GM23338 (cell line): ENCODE results near the gene SEZ6L. TPM values are rescaled to one million over a fixed set of nuclear protein-coding genes. Genes with fewer than 3 reads are reported as not detected.

Source experiments
- ATAC-seq: fragments of 200-7000 bp; cut with Tn5 transposase; 3 replicates; pipeline ENCODE4 v1.9.1; 2020
- DNase-seq: peaks from one replicate; pipeline ENCODE4 v3.0.0-alpha.2; 2015; ENCODE audit warnings: low spot score
- H2AFZ ChIP-seq: fragments of 200-600 bp; sonication (generic); 2 replicates; pipeline ENCODE4 v1.8.0; 2016; ENCODE audit warnings: antibody characterized with exemption, mild to moderate bottlenecking, moderate library complexity
- H3F3A ChIP-seq: fragments of 200-600 bp; sonication (generic); replicated peaks from 2 replicates; pipeline ENCODE4 v1.8.0; 2017; ENCODE audit warnings: antibody characterized with exemption, mixed run types, low read depth
- H3K27ac ChIP-seq: fragments of 200-600 bp; sonication (generic); 2 replicates; pipeline ENCODE4 v1.6.1; 2016; ENCODE audit warnings: low read depth
- H3K27me3 ChIP-seq: fragments of 200-600 bp; sonication (generic); 2 replicates; pipeline ENCODE4 v1.8.0; 2016; ENCODE audit warnings: mild to moderate bottlenecking, mixed run types, moderate library complexity; ENCODE audit not compliant: insufficient read depth
- H3K36me3 ChIP-seq: fragments of 200-600 bp; sonication (generic); 2 replicates; pipeline ENCODE4 v1.8.0; 2016; ENCODE audit warnings: mild to moderate bottlenecking; ENCODE audit not compliant: insufficient read depth
- H3K4me1 ChIP-seq: fragments of 200-600 bp; sonication (generic); 2 replicates; pipeline ENCODE4 v1.8.0; 2016; ENCODE audit warnings: mild to moderate bottlenecking, moderate library complexity; ENCODE audit not compliant: insufficient read depth
- H3K4me2 ChIP-seq: fragments of 200-600 bp; sonication (generic); 2 replicates; pipeline ENCODE4 v1.7.1; 2017; ENCODE audit warnings: mixed run types
- H3K4me3 ChIP-seq: fragments of 200-600 bp; sonication (generic); 2 replicates; pipeline ENCODE4 v1.6.1; 2016; ENCODE audit warnings: mixed run types
- H3K79me2 ChIP-seq: fragments of 200-600 bp; sonication (generic); replicated peaks from 2 replicates; pipeline ENCODE4 v1.8.0; 2017; ENCODE audit warnings: mild to moderate bottlenecking; ENCODE audit not compliant: insufficient read depth
- H3K9me2 ChIP-seq: fragments of 200-600 bp; sonication (generic); 2 replicates; pipeline ENCODE4 v1.8.0; 2017; ENCODE audit not compliant: insufficient read depth
- H4K20me1 ChIP-seq: fragments of 200-600 bp; sonication (generic); replicated peaks from 2 replicates; pipeline ENCODE4 v1.8.0; 2017; ENCODE audit warnings: mild to moderate bottlenecking; ENCODE audit not compliant: insufficient read depth
- H3K27ac Mint-ChIP-seq: 2 replicates; pipeline ENCODE4 v1.8.0; 2020; ENCODE audit warnings: inconsistent platforms, mild to moderate bottlenecking, moderate library complexity, mixed read lengths
- H3K27me3 Mint-ChIP-seq: 3 replicates; pipeline ENCODE4 v1.8.0; 2022; ENCODE audit warnings: low read depth, mild to moderate bottlenecking, moderate library complexity, mixed read lengths, inconsistent platforms; ENCODE audit not compliant: insufficient read depth, poor library complexity
- H3K36me3 Mint-ChIP-seq: 3 replicates; pipeline ENCODE4 v1.8.0; 2021; ENCODE audit warnings: low read depth, mild to moderate bottlenecking, inconsistent platforms, moderate library complexity, mixed read lengths
- H3K4me1 Mint-ChIP-seq: 3 replicates; pipeline ENCODE4 v1.8.0; 2020; ENCODE audit warnings: mild to moderate bottlenecking, inconsistent platforms, mixed read lengths
- H3K4me3 Mint-ChIP-seq: 3 replicates; pipeline ENCODE4 v1.8.0; 2021; ENCODE audit warnings: moderate library complexity, mild to moderate bottlenecking, inconsistent platforms, mixed read lengths
- H3K9me3 Mint-ChIP-seq: 3 replicates; pipeline ENCODE4 v1.8.0; 2020; ENCODE audit warnings: moderate library complexity, mild to moderate bottlenecking, inconsistent platforms, mixed read lengths
- CREB1 ChIP-seq: fragments of 250-450 bp; sonication (Bioruptor Pico); IDR thresholded peaks from 2 replicates; pipeline ENCODE4 v1.5.0; 2020; ENCODE audit warnings: low read depth, mild to moderate bottlenecking, moderate library complexity
- EZH2 ChIP-seq: fragments of 200-600 bp; sonication (generic); IDR thresholded peaks from one replicate; pipeline ENCODE4 v1.8.0; 2017; ENCODE audit warnings: antibody characterized with exemption, mild to moderate bottlenecking, low read depth; ENCODE audit not compliant: unreplicated experiment
- EZH2phosphoT487 ChIP-seq: fragments of 200-600 bp; sonication (generic); IDR thresholded peaks from one replicate; pipeline ENCODE4 v1.8.1; 2018; ENCODE audit warnings: antibody characterized with exemption; ENCODE audit not compliant: unreplicated experiment
- JUNB ChIP-seq: IDR thresholded peaks from one replicate; pipeline ENCODE4 v1.6.1; 2016; ENCODE audit warnings: antibody characterized with exemption; ENCODE audit not compliant: unreplicated experiment
- NANOG ChIP-seq: IDR thresholded peaks from 2 replicates; pipeline ENCODE4 v1.6.1; 2016; ENCODE audit warnings: antibody characterized with exemption, borderline replicate concordance
- ZNF114 ChIP-seq: fragments of 250-450 bp; sonication (Bioruptor Pico); IDR thresholded peaks from 2 replicates; pipeline ENCODE4 v1.5.0; 2020; ENCODE audit warnings: mild to moderate bottlenecking, moderate library complexity
- ZNF331 ChIP-seq: fragments of 250-450 bp; sonication (Bioruptor Pico); IDR thresholded peaks from 2 replicates; pipeline ENCODE4 v1.5.0; 2020; ENCODE audit warnings: low read depth, mild to moderate bottlenecking, moderate library complexity
- polyA plus RNA-seq: library from polyadenylated mRNA; unstranded; fragments of >200 nt; fragmentation: Nextera tagmentation; extraction: Ambion mirVana; gene quantifications from 2 replicates; pipeline ENCODE4 v1.2.1, GENCODE V29; 2016
- total RNA-seq: library from RNA; depleted of rRNA; stranded (reverse); fragments of >200 nt; shearing (Covaris generic); gene quantifications from 2 replicates; pipeline ENCODE4 v1.2.3, GENCODE V29; 2014
- TF ChIP-seq, protein P1 (sequence below): fragments of 250-450 bp; sonication (Bioruptor Pico); IDR thresholded peaks from 2 replicates; pipeline ENCODE4 v1.5.0; 2020; ENCODE audit warnings: mild to moderate bottlenecking, moderate library complexity
- TF ChIP-seq, protein P2 (sequence below): IDR thresholded peaks from one replicate; pipeline ENCODE4 v1.6.1; 2018; ENCODE audit warnings: antibody characterized with exemption; ENCODE audit not compliant: unreplicated experiment
- TF ChIP-seq, protein P3 (sequence below): IDR thresholded peaks from 2 replicates; pipeline ENCODE4 v1.6.1; 2016; ENCODE audit warnings: antibody characterized with exemption

SEZ6L gene
- total and polyA plus RNA-seq, 2 experiments from 2014 or later = 0.13 to 0.24 TPM

DNA sequence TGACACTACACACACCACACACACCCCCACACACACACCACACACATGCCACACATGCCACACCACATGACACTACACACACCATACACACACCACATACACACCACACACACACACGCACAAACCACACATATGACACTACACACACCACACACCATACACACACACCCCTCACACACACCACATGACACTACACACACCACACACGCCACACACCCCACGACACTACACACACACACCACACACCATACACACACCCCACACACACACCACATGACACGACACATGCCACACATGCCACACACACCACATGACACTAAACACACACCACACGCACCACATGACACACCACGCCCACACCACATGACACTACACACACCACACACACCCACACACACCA, 158.0 kb downstream of the SEZ6L start:
- no peaks in the 10 kb centered on the region for H3K36me3 Mint-ChIP-seq
- Histone ChIP-seq H3K4me3 (no peak overlapping the region), H3K36me3 (no peaks in the 10 kb centered on the region), H3K4me2 (no peak overlapping the region), H3K79me2 (no peaks in the 10 kb centered on the region), H4K20me1 (no peaks in the 10 kb centered on the region; the same call in 1 of the 2 replicates), H3K27me3 (no peaks in the 10 kb centered on the region), H3K4me1 (no peaks in the 10 kb centered on the region), H3K9me2 (no peaks in the 10 kb centered on the region), H3K27ac (no peak overlapping the region), H3F3A (no peaks in the 10 kb centered on the region), H2AFZ (no peak overlapping the region)
- no peak for DNase-seq
- H3K27ac Mint-ChIP-seq = no peak overlapping the region
- no peaks in the 10 kb centered on the region for H3K4me1 Mint-ChIP-seq
- no peak overlapping the region for H3K4me3 Mint-ChIP-seq
- TF ChIP-seq CREB1 (CRISPR knock-in tag) = no peak
- peaks cover 2% of the 10 kb centered on the region for H3K27me3 Mint-ChIP-seq
- no peak for ATAC-seq
- no peaks in the 10 kb centered on the region; the same call in 2 of the 3 replicates for H3K9me3 Mint-ChIP-seq

DNA sequence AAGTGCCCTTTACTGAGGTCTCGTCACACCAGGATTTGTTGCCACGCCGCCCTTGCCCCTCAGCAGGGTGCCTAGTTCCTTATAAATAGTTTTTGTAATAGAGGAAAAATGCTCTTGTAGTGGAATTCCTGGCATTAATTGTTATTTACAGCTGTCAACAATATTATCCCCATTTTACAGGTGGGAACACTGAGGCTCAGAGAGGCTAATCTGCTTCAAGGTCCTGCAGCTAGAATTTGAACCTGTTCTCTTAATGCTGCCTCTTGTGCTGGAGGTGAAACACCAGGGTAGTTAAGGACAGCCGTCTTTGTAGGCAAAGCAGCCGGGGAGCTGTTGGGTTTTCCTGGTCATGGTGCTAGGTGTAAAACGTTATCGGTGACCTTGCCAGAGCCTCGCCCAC, 159.0 kb downstream of the SEZ6L start:
- Mint-ChIP-seq H3K27me3 (peaks cover 2% of the 10 kb centered on the region), H3K36me3 (no peaks in the 10 kb centered on the region), H3K9me3 (no peaks in the 10 kb centered on the region; the same call in 2 of the 3 replicates), H3K27ac (no peak overlapping the region), H3K4me3 (no peak overlapping the region), H3K4me1 (no peaks in the 10 kb centered on the region)
- Histone ChIP-seq H3K4me2 (no peak overlapping the region), H3K27ac (no peak overlapping the region), H3K9me2 (no peaks in the 10 kb centered on the region), H3K79me2 (no peaks in the 10 kb centered on the region), H3K27me3 (no peaks in the 10 kb centered on the region), H3K4me1 (no peaks in the 10 kb centered on the region), H4K20me1 (no peaks in the 10 kb centered on the region; the same call in 1 of the 2 replicates), H3F3A (no peaks in the 10 kb centered on the region), H3K36me3 (no peaks in the 10 kb centered on the region), H3K4me3 (no peak overlapping the region), H2AFZ (no peak overlapping the region)
- DNase-seq (no peak), ATAC-seq (no peak)
- TF ChIP-seq JUNB (no peak), EZH2 (no peak), ZNF114 (CRISPR knock-in tag) (no peak), EZH2phosphoT487 (no peak), NANOG (no peak), ZNF331 (no peak)
- TF ChIP-seq, protein P1, sequence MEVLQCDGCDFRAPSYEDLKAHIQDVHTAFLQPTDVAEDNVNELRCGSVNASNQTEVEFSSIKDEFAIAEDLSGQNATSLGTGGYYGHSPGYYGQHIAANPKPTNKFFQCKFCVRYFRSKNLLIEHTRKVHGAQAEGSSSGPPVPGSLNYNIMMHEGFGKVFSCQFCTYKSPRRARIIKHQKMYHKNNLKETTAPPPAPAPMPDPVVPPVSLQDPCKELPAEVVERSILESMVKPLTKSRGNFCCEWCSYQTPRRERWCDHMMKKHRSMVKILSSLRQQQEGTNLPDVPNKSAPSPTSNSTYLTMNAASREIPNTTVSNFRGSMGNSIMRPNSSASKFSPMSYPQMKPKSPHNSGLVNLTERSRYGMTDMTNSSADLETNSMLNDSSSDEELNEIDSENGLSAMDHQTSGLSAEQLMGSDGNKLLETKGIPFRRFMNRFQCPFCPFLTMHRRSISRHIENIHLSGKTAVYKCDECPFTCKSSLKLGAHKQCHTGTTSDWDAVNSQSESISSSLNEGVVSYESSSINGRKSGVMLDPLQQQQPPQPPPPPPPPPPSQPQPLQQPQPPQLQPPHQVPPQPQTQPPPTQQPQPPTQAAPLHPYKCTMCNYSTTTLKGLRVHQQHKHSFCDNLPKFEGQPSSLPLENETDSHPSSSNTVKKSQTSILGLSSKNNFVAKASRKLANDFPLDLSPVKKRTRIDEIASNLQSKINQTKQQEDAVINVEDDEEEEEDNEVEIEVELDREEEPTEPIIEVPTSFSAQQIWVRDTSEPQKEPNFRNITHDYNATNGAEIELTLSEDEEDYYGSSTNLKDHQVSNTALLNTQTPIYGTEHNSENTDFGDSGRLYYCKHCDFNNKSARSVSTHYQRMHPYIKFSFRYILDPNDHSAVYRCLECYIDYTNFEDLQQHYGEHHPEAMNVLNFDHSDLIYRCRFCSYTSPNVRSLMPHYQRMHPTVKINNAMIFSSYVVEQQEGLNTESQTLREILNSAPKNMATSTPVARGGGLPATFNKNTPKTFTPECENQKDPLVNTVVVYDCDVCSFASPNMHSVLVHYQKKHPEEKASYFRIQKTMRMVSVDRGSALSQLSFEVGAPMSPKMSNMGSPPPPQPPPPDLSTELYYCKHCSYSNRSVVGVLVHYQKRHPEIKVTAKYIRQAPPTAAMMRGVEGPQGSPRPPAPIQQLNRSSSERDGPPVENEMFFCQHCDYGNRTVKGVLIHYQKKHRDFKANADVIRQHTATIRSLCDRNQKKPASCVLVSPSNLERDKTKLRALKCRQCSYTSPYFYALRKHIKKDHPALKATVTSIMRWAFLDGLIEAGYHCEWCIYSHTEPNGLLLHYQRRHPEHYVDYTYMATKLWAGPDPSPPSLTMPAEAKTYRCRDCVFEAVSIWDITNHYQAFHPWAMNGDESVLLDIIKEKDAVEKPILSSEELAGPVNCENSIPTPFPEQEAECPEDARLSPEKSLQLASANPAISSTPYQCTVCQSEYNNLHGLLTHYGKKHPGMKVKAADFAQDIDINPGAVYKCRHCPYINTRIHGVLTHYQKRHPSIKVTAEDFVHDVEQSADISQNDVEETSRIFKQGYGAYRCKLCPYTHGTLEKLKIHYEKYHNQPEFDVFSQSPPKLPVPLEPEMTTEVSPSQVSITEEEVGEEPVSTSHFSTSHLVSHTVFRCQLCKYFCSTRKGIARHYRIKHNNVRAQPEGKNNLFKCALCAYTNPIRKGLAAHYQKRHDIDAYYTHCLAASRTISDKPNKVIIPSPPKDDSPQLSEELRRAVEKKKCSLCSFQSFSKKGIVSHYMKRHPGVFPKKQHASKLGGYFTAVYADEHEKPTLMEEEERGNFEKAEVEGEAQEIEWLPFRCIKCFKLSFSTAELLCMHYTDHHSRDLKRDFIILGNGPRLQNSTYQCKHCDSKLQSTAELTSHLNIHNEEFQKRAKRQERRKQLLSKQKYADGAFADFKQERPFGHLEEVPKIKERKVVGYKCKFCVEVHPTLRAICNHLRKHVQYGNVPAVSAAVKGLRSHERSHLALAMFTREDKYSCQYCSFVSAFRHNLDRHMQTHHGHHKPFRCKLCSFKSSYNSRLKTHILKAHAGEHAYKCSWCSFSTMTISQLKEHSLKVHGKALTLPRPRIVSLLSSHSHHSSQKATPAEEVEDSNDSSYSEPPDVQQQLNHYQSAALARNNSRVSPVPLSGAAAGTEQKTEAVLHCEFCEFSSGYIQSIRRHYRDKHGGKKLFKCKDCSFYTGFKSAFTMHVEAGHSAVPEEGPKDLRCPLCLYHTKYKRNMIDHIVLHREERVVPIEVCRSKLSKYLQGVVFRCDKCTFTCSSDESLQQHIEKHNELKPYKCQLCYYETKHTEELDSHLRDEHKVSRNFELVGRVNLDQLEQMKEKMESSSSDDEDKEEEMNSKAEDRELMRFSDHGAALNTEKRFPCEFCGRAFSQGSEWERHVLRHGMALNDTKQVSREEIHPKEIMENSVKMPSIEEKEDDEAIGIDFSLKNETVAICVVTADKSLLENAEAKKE (CRISPR knock-in tag) = no peak
- TF ChIP-seq, protein P2, sequence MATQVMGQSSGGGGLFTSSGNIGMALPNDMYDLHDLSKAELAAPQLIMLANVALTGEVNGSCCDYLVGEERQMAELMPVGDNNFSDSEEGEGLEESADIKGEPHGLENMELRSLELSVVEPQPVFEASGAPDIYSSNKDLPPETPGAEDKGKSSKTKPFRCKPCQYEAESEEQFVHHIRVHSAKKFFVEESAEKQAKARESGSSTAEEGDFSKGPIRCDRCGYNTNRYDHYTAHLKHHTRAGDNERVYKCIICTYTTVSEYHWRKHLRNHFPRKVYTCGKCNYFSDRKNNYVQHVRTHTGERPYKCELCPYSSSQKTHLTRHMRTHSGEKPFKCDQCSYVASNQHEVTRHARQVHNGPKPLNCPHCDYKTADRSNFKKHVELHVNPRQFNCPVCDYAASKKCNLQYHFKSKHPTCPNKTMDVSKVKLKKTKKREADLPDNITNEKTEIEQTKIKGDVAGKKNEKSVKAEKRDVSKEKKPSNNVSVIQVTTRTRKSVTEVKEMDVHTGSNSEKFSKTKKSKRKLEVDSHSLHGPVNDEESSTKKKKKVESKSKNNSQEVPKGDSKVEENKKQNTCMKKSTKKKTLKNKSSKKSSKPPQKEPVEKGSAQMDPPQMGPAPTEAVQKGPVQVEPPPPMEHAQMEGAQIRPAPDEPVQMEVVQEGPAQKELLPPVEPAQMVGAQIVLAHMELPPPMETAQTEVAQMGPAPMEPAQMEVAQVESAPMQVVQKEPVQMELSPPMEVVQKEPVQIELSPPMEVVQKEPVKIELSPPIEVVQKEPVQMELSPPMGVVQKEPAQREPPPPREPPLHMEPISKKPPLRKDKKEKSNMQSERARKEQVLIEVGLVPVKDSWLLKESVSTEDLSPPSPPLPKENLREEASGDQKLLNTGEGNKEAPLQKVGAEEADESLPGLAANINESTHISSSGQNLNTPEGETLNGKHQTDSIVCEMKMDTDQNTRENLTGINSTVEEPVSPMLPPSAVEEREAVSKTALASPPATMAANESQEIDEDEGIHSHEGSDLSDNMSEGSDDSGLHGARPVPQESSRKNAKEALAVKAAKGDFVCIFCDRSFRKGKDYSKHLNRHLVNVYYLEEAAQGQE = no peak
- TF ChIP-seq, protein P3, sequence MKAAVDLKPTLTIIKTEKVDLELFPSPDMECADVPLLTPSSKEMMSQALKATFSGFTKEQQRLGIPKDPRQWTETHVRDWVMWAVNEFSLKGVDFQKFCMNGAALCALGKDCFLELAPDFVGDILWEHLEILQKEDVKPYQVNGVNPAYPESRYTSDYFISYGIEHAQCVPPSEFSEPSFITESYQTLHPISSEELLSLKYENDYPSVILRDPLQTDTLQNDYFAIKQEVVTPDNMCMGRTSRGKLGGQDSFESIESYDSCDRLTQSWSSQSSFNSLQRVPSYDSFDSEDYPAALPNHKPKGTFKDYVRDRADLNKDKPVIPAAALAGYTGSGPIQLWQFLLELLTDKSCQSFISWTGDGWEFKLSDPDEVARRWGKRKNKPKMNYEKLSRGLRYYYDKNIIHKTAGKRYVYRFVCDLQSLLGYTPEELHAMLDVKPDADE = no peak
